HUDEP-2 (cell line): ENCODE data around the gene CRB3.
A peak's percentile ranks its signal among the peaks of the same experiment; 100 is the strongest.
"Not testable (repeated sequence)": the region's sequence is repeated elsewhere in the genome, so short reads cannot be mapped to it uniquely, and the experiment has no call there.

Experiments used
- DNase-seq, 76 experiments: peaks; one replicate each; lab custom pipeline; 2025; ENCODE audit not compliant: unreplicated experiment in 76 of 76; lab: John Stamatoyannopoulos, UW

CRB3 gene

DNA sequence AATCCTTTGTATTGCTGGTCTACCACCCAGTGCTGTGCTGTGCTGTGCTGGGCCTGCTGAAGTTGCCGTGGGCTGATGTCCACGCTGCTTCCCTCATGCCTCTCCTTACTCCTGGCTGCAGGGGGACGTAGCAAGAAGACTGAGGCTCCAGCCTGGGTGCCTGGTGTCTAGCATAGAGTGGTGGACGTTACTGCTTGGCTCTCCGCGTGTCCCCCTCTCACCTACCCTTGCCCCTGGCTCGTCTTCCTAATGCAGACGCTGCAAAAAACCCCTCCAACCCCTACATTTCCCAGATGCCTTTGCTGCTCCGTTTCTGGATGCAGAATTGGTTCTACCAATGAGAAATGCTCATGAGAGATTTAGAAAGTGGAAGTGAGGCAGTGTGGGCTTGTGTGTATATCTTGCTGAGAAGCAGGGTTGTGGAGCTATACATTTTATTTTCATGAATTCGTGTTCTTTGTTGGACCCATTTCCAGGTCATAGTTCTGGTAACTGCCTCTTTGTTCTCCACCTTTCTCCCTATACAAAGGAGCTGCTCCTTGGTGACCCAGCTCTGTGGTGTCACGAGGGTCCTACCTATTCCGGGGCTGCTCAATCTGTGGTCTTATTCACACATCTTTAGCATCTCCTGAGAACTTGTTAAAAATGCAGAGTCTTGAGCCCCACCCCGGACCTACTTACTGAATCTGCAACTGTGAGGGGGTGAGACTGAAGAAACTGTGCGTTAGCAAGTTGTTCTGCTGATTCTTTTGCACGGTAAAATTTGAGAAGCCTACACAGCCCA is 25.4 kb downstream of the CRB3 start:
- DNase-seq, result no peak

GRCh38 chr19:6490134-6490533 is 26.1 kb downstream of the CRB3 start:
- no peak for DNase-seq

GRCh38 chr19:6491802-6492592 is 27.9 kb downstream of the CRB3 start:
- DNase-seq, result no peak

DNA sequence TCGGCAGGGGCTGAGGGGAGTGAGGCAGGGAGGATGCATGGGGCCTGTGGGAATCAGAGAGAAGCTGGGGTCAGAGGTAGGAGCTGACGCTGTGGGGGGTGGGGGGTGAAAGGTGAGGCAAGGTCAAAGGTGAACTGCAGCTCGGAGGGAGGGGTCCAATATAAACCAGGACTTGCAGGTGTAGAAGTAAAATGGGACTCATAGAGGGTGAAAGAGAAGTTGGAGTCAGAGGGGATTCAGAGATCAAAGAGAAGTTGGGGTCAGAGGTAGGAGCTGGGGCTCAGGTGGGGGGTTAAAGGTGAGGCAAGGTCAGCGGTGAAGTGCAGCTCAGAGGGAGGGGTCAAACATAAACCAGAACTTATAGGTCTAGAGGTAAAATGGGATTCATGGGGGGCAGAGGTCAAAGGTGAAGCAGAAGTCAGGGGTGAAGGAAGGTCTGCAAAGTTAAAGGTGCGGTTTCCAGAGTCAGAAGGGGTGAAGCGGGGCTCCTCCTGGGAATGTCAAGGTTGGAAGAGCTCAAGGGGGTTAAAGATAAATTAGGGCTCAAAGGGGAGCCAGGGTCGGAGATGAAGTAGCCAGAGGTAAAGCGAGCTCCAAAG is 30.5 kb downstream of the CRB3 start:
- DNase-seq, result no peak

DNA sequence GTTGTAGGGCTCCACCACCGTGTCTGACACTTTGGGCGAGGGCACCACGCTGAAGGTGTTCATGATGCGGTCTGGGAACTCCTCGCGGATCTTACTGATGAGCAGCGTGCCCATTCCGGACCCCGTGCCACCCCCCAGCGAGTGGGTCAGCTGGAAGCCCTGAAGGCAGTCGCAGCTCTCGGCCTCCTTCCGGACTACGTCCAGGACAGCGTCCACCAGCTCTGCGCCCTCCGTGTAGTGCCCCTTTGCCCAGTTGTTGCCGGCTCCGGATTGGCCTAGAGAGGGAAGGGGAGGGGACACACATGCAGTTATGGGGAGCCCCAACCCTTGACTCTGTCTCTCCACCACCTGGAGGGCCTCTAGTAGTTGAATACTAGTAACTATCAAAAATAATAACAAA is 31.9 kb downstream of the CRB3 start:
- DNase-seq, result no peak

GRCh38 chr19:6498294-6499036 is 34.4 kb downstream of the CRB3 start:
- DNase-seq, result peak in 1 of 76 experiments; percentile 28

DNA sequence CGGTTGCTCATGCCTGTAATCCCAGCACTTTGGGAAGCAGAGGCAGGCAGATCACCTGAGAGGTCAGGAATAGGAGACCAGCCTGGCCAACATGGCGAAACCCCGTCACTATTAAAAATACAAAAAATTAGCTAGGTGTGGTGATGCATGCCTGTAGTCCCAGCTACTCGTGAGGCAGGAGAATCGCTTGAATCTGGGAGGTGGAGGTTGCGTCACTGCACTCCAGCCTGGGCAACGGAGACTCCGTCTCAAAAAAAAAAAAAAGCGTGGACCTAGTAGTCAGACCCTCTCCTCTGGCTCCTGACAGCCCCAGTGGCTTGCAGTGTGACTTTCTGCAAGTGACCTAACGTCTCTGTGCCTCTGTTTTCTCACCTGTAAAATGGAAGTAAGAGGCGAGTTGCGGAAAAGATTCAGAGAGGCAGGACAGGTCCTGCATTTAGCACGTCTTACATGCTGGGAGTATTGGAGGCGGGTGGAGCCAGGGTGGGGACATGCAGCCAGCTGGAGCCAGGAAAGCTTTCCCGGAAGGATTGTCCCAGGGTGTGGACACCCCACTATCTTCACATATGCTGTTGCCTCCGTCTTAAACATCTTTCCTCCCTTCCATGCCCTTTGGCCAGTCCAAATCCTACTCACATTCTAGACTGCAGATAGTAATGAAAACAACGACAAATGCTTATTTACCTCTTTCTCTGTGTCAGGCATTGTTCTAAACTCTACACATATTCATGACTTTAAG is 35.1 kb downstream of the CRB3 start:
- DNase-seq, result no peak

DNA sequence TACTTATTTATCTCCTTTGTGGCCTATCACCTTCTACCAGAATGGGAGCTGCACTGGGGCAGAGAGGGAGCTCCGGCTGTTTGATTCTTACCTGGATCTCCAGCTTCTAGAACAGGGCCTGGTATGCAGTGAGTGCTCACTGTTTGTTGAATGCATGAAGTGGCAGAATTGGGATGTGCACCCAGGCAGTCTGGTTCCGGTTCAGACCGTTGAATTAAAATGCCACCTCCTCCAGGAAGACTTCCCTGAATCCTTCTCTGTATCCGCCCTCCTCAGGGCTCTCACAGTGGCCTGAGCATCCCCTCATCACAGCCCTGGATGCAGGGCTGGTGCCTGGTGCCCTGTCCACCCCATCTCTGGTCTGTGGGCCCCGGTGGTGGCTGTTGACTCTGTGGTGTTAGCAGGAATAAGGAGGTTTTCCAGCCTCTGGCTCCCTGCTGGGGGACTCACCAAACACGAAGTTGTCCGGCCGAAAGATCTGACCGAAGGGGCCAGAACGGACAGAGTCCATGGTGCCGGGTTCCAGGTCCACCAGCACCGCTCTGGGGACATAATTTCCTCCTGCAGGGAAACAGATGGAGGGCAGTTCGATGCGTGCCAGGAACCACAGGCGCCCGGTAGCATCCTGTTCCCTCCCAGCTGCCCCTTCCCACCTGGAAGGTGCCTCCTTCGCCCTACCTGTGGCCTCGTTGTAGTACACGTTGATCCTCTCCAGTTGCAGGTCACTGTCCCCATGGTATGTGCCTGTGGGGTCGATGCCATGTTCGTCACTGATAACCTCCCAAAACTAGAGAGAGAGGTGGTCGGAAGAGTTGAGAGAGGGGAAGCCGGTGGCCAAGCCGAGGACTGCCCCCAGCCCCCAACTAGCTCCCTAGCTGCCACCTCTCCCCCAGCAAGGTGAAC is 37.0 kb downstream of the CRB3 start:
- DNase-seq, result no peak

GRCh38 chr19:6501740-6502648 is 37.9 kb downstream of the CRB3 start, which contains the start of gene TUBB4A:
Gene TUBB4A, minus strand, starts transcription at chr19:6502309. Its CDS starts 97 bp downstream, at chr19:6502212.
- DNase-seq, result no peak

DNA sequence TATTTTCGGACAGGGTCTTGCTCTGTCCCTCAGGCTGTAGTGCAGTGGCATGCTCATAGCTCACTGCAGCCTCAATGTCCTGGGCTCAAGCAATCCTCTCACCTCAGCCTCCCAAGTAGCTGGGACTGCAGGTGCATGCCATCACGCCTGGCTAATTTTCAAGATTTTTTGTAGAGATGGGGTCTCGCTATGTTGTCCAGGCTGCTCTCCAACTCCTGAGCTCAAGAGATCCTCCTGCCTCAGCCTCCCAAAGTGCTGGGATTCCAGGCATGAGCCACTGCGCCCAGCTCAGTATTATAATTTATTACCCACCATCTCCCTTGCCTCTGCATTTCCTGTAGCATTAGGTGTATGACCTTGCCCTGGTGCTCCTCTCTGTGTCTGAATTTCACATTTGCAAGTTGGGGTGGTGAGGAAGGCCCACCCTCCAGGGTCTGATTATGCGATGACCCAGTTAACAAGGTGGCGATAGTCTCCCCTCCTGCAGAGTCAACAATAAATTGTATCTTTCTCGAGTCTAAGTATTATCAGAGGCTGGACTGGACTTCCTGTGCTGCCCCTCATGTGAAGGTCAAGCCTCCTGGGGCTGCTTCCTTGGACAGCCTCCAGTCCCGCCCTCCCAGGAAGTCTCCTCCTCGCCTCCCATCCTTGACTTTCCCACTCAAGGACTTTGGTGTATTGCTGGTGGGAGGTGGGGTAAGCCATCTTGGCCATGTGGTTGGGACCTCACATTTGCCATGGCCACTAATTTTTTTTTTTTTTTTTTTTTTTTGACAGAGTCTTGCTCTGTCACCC is 39.5 kb downstream of the CRB3 start:
- no peak for DNase-seq

GRCh38 chr19:6508028-6508771 is 44.1 kb downstream of the CRB3 start:
- DNase-seq, result not testable (repeated sequence)

- no peak for DNase-seq
Measured at GRCh38 chr19:6509118-6509971, 45.3 kb downstream of the CRB3 start.

- no peak for DNase-seq
Measured at GRCh38 chr19:6510618-6511017, 46.5 kb downstream of the CRB3 start.

- no peak for DNase-seq
Measured at GRCh38 chr19:6514089-6514488, 50.0 kb downstream of the CRB3 start.

- DNase-seq, result no peak
Measured at GRCh38 chr19:6514926-6515544, 51.0 kb downstream of the CRB3 start.
